Mucosa of descending colon (tissue), 3 donors: ENCODE data around the gene C3orf20. TPM values are rescaled to one million over a fixed set of nuclear protein-coding genes. Genes with fewer than 3 reads are reported as not detected.
A peak's percentile ranks its signal among the peaks of the same experiment; 100 is the strongest.

Experiments used
- ATAC-seq: fragments of 200-7000 bp; cut with Tn5 transposase; one replicate; pipeline ENCODE4 v1.9.1; 2020; ENCODE audit warnings: mild to moderate bottlenecking, moderate library complexity
- DNase-seq, 3 donors: peaks; one replicate each; pipeline ENCODE4 v3.0.0-alpha.2; 2020
- H3K36me3 ChIP-seq: fragments of 200-600 bp; one replicate; pipeline ENCODE4 v1.8.0; 2021; ENCODE audit warnings: low read depth, mild to moderate bottlenecking
- H3K4me1 ChIP-seq: fragments of 200-600 bp; one replicate; pipeline ENCODE4 v1.8.0; 2021; ENCODE audit warnings: low read depth, mild to moderate bottlenecking
- H3K4me3 ChIP-seq: fragments of 200-600 bp; one replicate; pipeline ENCODE4 v1.8.0; 2021; ENCODE audit warnings: mild to moderate bottlenecking
- H3K9me3 ChIP-seq: fragments of 200-600 bp; one replicate; pipeline ENCODE4 v1.8.0; 2021; ENCODE audit warnings: mild to moderate bottlenecking
- intact Hi-C, 2 donors: fragments of 100-400 bp; cut with DNase I in 1 of 2; cut with micrococcal nuclease in 1 of 2; formaldehyde crosslinking; loops; one replicate each; pipeline versions ENCODE4 v1.11.0 to v1.11.1; 2022; cut with DNase I, micrococcal nuclease
- total RNA-seq, 3 donors: library from RNA; stranded (reverse); fragmentation: NEBNext Ultra II Directional in 2 of 3; extraction: Animal tissue kit (Norgen Biotek cat#: 25700) in 2 of 3; gene quantifications; one replicate each; pipeline versions ENCODE4 v1.2.1 to v1.2.4, GENCODE V29; 2021 to 2023
- TF ChIP-seq, protein P1 (sequence below): fragments of 200-600 bp; IDR thresholded peaks from one replicate; pipeline ENCODE4 v1.8.0; 2022; ENCODE audit warnings: antibody characterized with exemption, mild to moderate bottlenecking
- donor health status: DM: no; HTN: no; CAD: no; lungs with moderate emphysema.
- donor health status: DM: no; HTN: no; CAD: no.
- donor health status: DM: no; HTN: yes; CAD: no.

Gene C3orf20
- total RNA-seq, 3 donors from 2014 or later: not detected

DNA sequence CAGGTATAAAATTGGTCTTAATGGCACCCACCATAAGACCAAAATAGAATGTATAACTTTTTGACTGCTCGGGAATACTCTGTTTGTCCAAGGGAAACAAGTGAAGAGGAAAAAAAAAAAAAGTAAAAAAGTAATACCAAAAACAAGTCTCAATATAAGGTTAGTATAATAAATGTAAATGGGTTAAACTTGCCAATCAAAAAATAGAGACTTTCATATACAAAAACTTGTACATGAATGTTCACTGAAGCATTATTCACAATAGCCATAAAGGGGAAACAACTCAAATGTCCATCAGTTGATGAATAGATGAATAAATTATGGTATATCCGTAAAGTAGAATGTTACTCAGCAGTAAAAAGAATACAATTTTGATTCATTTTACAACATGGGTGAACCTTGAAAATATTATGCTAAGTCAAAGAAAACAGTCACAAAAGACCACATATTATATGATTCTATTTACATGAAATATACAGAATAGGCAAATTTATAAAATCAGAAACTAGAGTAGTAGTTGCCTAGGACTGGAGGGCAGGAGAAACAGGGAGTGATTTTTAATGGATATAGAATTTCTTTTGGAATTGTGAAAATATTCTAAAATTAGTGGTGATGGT is 104.2 kb downstream of the C3orf20 start:
- intact Hi-C loops: no loop called here
- TF ChIP-seq, protein P1, sequence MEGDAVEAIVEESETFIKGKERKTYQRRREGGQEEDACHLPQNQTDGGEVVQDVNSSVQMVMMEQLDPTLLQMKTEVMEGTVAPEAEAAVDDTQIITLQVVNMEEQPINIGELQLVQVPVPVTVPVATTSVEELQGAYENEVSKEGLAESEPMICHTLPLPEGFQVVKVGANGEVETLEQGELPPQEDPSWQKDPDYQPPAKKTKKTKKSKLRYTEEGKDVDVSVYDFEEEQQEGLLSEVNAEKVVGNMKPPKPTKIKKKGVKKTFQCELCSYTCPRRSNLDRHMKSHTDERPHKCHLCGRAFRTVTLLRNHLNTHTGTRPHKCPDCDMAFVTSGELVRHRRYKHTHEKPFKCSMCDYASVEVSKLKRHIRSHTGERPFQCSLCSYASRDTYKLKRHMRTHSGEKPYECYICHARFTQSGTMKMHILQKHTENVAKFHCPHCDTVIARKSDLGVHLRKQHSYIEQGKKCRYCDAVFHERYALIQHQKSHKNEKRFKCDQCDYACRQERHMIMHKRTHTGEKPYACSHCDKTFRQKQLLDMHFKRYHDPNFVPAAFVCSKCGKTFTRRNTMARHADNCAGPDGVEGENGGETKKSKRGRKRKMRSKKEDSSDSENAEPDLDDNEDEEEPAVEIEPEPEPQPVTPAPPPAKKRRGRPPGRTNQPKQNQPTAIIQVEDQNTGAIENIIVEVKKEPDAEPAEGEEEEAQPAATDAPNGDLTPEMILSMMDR: no peak
- no peak for ATAC-seq
- peaks cover 6% of the 10 kb centered on the region for H3K9me3 ChIP-seq
- H3K36me3 ChIP-seq: no peaks in the 10 kb centered on the region
- H3K4me3 ChIP-seq: no peak overlapping the region
- DNase-seq: no peak
- H3K4me1 ChIP-seq: no peaks in the 10 kb centered on the region

DNA sequence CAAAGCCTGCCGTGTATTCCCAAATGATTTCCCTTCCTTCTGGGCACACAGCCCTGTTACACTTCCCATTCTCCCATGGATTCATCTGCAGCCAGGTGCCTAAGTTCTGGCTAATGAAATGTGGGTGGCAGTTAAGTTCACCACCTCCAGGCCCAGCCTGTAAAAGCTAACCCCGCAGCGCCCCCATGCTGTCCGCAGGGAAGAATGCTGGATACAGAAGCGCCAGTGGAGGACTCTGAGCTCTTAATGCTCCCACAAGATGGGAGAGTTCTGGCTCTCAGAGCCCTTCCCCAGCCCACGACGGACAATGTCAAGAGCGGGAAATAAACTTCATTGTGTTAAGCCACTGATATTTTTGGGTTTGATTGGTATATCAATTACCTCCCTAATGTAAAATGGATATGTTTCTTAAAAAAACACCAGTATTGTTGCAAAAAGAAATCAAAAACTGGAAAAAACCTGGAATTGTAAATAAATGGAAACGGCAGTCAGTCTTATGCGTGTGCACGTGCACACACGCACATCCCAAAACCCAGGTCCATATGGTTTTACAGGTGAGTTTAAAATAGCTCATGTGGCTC is 106.1 kb downstream of the C3orf20 start:
- H3K36me3 ChIP-seq: no peaks in the 10 kb centered on the region
- peak in 2 of 3 donors; percentile 67 to 72 for DNase-seq
- peak; percentile 89 for ATAC-seq
- intact Hi-C loops: no loop called here
- no peaks in the 10 kb centered on the region for H3K4me1 ChIP-seq
- TF ChIP-seq, protein P1: no peak
- H3K9me3 ChIP-seq: peaks cover 6% of the 10 kb centered on the region
- no peak overlapping the region for H3K4me3 ChIP-seq

DNA sequence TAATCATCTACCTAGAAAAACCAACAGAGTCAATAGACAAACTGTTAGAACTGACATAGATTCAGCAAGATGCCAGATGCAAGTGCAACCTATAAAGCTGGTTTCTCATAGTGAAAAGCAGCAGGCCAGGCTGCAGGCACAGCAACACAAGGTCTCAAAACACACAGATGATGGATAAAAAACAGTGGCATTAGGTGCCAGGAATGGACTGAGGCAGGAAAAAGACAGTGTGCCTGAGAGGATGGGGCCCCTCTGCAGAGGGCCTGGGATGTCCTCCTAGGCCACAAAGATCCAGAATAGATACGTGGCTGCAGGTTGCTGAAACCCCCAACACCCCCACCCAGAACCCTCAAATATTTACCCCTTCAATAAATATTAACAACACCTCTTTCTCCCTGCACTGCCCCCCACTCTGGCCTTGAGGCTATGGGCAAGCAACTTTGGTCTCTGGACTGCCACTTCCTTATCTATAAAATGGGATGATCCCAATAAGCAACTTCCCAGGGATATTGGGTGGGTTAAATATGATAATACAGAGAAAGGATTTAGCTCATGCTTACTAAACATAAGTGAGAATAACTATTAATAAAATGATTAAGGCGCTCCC is 108.6 kb downstream of the C3orf20 start:
- Histone ChIP-seq H3K4me3 (no peak overlapping the region), H3K36me3 (no peaks in the 10 kb centered on the region), H3K4me1 (no peaks in the 10 kb centered on the region), H3K9me3 (peaks cover 6% of the 10 kb centered on the region)
- intact Hi-C loops: no loop called here
- DNase-seq (no peak), ATAC-seq (no peak)
- TF ChIP-seq, protein P1: no peak

DNA sequence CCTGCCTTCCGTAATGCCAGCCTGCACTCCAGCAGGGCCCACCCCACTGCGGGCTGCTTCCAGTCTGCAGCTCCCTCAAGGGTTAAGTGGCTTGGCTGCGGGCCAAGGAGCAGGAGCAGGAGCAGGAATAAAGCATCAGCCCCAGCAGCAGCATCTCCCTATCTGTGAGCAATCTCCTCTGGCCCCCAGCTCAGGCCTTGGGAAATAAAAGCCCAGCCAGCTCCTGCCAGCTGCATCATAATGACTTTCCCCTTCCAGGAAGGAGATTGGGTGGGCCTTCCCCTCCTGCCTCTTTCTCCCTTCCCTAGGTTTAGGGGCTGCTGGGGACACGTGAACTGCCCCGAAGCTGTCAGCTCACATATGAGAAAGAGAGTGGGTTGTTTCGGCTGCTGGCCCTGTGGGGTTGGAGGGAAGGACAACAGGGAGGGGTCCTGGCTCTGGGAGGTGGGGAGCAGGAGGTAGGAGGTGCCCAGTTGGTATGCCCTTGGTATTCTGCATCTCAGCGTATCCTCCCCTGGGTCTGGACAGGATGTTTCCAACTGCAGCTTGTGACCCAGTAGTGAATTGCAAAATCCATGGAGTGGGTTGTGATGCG is 109.2 kb downstream of the C3orf20 start:
- TF ChIP-seq, protein P1: no peak
- ATAC-seq: no peak
- Histone ChIP-seq H3K4me3 (no peak overlapping the region), H3K4me1 (no peaks in the 10 kb centered on the region), H3K36me3 (no peaks in the 10 kb centered on the region), H3K9me3 (peaks cover 3% of the 10 kb centered on the region)
- intact Hi-C loops: no loop called here
- peak in 1 of 3 donors; percentile 14 for DNase-seq

DNA sequence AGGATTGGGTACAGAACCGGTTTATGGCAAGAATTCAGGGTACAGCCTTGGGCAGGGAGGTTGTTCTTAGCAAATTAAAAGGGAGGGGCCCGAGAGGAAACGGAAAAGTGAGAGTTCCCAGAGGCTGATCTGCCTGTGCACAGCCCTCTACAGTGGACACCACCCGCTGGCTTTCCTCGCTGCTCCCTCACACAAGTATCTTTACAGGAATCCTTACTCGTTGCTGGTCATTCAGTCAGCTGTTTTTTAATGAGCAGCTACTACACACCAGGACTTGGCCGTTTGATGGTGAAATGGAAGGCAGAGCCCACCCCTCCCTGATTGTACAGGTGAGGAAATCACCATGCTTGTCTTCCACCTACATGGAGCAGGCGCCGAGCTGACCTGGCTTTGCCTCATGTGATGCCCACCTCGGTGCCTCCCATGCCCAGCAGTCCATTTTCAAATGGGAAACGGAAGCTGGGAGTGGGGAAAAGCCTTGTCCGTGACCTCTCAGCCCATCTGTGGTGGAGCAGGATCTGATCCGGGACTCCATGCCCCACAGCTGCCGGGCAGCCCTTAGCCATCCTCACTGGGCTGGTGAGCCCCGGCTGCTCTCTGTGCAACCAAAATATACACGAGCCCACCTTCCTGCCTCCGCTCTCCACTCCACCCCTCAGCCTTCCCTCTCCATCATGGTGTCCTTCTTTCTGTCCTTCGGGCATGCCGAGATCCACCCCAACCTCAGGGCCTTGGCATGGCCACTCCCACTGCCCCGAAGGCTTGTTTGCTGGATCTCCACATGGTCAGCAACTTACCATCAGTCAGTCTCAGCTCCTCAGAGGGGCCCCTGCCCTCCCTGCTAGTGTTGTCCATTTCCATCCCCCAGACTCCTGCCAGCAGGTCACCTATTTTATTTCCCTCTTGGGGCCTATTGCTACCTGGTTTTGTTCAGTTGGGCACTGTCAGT is 110.5 kb downstream of the C3orf20 start:
- DNase-seq: no peak
- H3K36me3 ChIP-seq: no peaks in the 10 kb centered on the region
- ATAC-seq: no peak
- H3K9me3 ChIP-seq: no peaks in the 10 kb centered on the region
- no peak overlapping the region for H3K4me3 ChIP-seq
- TF ChIP-seq, protein P1: no peak
- intact Hi-C loops: no loop called here
- no peaks in the 10 kb centered on the region for H3K4me1 ChIP-seq
